Activated T-helper 2 cell treated with anti-CD3 and anti-CD28 coated beads, Interferon-gamma antibody, Interleukin-2, Interleukin-4, amounts not matched to agents 10 μg/mL and 5 μg/mL and 100 μg/mL, durations not matched to agents 14 hours and 24 hours and 36 hours (primary cell): ENCODE data around the gene CARF. TPM values are rescaled to one million over a fixed set of nuclear protein-coding genes. Genes with fewer than 3 reads are reported as not detected.
A peak's percentile ranks its signal among the peaks of the same experiment; 100 is the strongest.
"Not testable (repeated sequence)": the region's sequence is repeated elsewhere in the genome, so short reads cannot be mapped to it uniquely, and the experiment has no call there.

Source experiments
- DNase-seq: peaks from one replicate; pipeline ENCODE4 v3.0.0; 2021; ENCODE audit warnings: low spot score
- H3K27ac Mint-ChIP-seq: one replicate; pipeline ENCODE4 v1.8.0; 2021; ENCODE audit warnings: mixed read lengths
- H3K27me3 Mint-ChIP-seq: one replicate; pipeline ENCODE4 v1.8.0; 2021; ENCODE audit warnings: low read depth, mixed read lengths
- H3K36me3 Mint-ChIP-seq: one replicate; pipeline ENCODE4 v1.8.0; 2021; ENCODE audit warnings: low read depth, mixed read lengths
- H3K4me1 Mint-ChIP-seq: one replicate; pipeline ENCODE4 v1.8.0; 2021; ENCODE audit warnings: low read depth, mixed read lengths
- H3K4me3 Mint-ChIP-seq: one replicate; pipeline ENCODE4 v1.8.0; 2021; ENCODE audit warnings: low read depth, mild to moderate bottlenecking, moderate library complexity, mixed read lengths
- H3K9me3 Mint-ChIP-seq: one replicate; pipeline ENCODE4 v1.8.0; 2021; ENCODE audit warnings: mixed read lengths
- intact Hi-C: fragments of 100-400 bp; cut with micrococcal nuclease; formaldehyde crosslinking; loops from one replicate; pipeline ENCODE4 v1.15.1; 2023
- total RNA-seq: library from RNA; stranded (reverse); gene quantifications from 2 replicates; pipeline ENCODE4 v1.2.3, GENCODE V29; 2022

The CARF gene
- total RNA-seq, 1 donor from 2014 or later: 5.0 TPM

GRCh38 chr2:202910250-202910649 is 1.8 kb upstream of the CARF start:
- H3K27ac Mint-ChIP-seq, DNase-seq, H3K27me3 Mint-ChIP-seq, H3K9me3 Mint-ChIP-seq: not testable (repeated sequence)
- Mint-ChIP-seq H3K4me3 (peak overlapping the region; percentile 95), H3K4me1 (peaks cover 28% of the 10 kb centered on the region), H3K36me3 (peaks cover 38% of the 10 kb centered on the region)
- intact Hi-C loops: loop anchor here (2.0 to 5.0 kb wide), 3 partner anchors 37 to 643 kb away; partner anchors contain the start of genes FAM117B and NOP58

- H3K36me3 Mint-ChIP-seq: peaks cover 34% of the 10 kb centered on the region
- no peaks in the 10 kb centered on the region for H3K27me3 Mint-ChIP-seq
- intact Hi-C loops: loop anchor here (1.0 to 5.0 kb wide), 5 partner anchors 38 to 643 kb away; partner anchors contain the start of genes FAM117B, NBEAL1 and NOP58
- peaks cover 28% of the 10 kb centered on the region for H3K4me1 Mint-ChIP-seq
- peak overlapping the region; percentile 95 for H3K4me3 Mint-ChIP-seq
- H3K9me3 Mint-ChIP-seq: peaks cover 1% of the 10 kb centered on the region
- no peak for DNase-seq
- H3K27ac Mint-ChIP-seq: no peak overlapping the region
Measured at GRCh38 chr2:202910698-202911097, 1.4 kb upstream of the CARF start.

DNA sequence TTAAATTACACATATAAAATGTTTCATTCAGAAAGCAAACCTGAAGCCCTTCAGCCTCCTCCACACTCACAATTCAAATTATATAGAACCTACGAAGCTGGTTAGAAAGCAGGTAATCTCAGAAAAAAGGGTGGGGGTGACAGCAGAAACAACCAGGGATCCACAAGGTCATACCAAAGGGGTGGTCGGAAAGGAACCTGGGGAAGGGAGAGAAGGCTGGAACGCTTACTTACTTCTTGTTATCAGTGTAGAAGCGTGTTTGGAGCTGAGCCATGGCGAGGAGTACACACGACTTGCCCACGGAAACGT is 918 bp upstream of the CARF start:
- Mint-ChIP-seq H3K36me3 (peaks cover 29% of the 10 kb centered on the region), H3K27ac (peak overlapping the region; percentile 98), H3K27me3 (no peaks in the 10 kb centered on the region), H3K9me3 (no peaks in the 10 kb centered on the region), H3K4me1 (peaks cover 27% of the 10 kb centered on the region), H3K4me3 (peak overlapping the region; percentile 95)
- no peak for DNase-seq
- intact Hi-C loops: loop anchor here (1.0 to 5.0 kb wide), 5 partner anchors 38 to 644 kb away; partner anchors contain the start of genes FAM117B, NBEAL1 and NOP58

- Mint-ChIP-seq H3K4me3 (peak overlapping the region; percentile 95), H3K27ac (peak overlapping the region; percentile 98), H3K36me3 (peaks cover 21% of the 10 kb centered on the region), H3K4me1 (peaks cover 26% of the 10 kb centered on the region)
- H3K27me3 Mint-ChIP-seq, DNase-seq, H3K9me3 Mint-ChIP-seq: not testable (repeated sequence)
- intact Hi-C loops: loop anchor here (5.0 kb wide), 1 partner anchor 645 kb away; the partner anchor contains the start of gene NOP58
Measured at GRCh38 chr2:202912342-202913201, 497 bp downstream of the CARF start.

- intact Hi-C loops: no loop called here
- H3K27me3 Mint-ChIP-seq: no peaks in the 10 kb centered on the region
- peaks cover 12% of the 10 kb centered on the region for H3K36me3 Mint-ChIP-seq
- no peak overlapping the region for H3K4me3 Mint-ChIP-seq
- H3K27ac Mint-ChIP-seq: no peak overlapping the region
- H3K4me1 Mint-ChIP-seq: peaks cover 1% of the 10 kb centered on the region
- DNase-seq: no peak
- H3K9me3 Mint-ChIP-seq: no peaks in the 10 kb centered on the region
Measured at GRCh38 chr2:202918860-202919259, 6.8 kb downstream of the CARF start.

- Mint-ChIP-seq H3K27me3 (no peaks in the 10 kb centered on the region), H3K36me3 (peaks cover 23% of the 10 kb centered on the region), H3K9me3 (no peaks in the 10 kb centered on the region), H3K27ac (no peak overlapping the region), H3K4me1 (peaks cover 1% of the 10 kb centered on the region), H3K4me3 (no peak overlapping the region)
- DNase-seq: no peak
- intact Hi-C loops: no loop called here
Measured at GRCh38 chr2:202932425-202933138, 20.5 kb downstream of the CARF start.

GRCh38 chr2:202933139-202933510 is 21.1 kb downstream of the CARF start:
- intact Hi-C loops: no loop called here
- no peaks in the 10 kb centered on the region for H3K27me3 Mint-ChIP-seq
- no peak overlapping the region for H3K27ac Mint-ChIP-seq
- H3K4me3 Mint-ChIP-seq: no peak overlapping the region
- no peaks in the 10 kb centered on the region for H3K9me3 Mint-ChIP-seq
- DNase-seq: no peak
- peaks cover 21% of the 10 kb centered on the region for H3K36me3 Mint-ChIP-seq
- H3K4me1 Mint-ChIP-seq: peaks cover 1% of the 10 kb centered on the region

- intact Hi-C loops: no loop called here
- H3K27ac Mint-ChIP-seq: no peak overlapping the region
- H3K36me3 Mint-ChIP-seq: peaks cover 22% of the 10 kb centered on the region
- H3K9me3 Mint-ChIP-seq: no peaks in the 10 kb centered on the region
- no peak overlapping the region for H3K4me3 Mint-ChIP-seq
- no peaks in the 10 kb centered on the region for H3K27me3 Mint-ChIP-seq
- H3K4me1 Mint-ChIP-seq: peaks cover 1% of the 10 kb centered on the region
- no peak for DNase-seq
Measured at GRCh38 chr2:202933958-202934357, 21.9 kb downstream of the CARF start.

GRCh38 chr2:202934456-202934855 is 22.4 kb downstream of the CARF start:
- H3K27me3 Mint-ChIP-seq: no peaks in the 10 kb centered on the region
- no peak overlapping the region for H3K4me3 Mint-ChIP-seq
- no peaks in the 10 kb centered on the region for H3K4me1 Mint-ChIP-seq
- intact Hi-C loops: no loop called here
- no peak for DNase-seq
- no peaks in the 10 kb centered on the region for H3K9me3 Mint-ChIP-seq
- peaks cover 18% of the 10 kb centered on the region for H3K36me3 Mint-ChIP-seq
- no peak overlapping the region for H3K27ac Mint-ChIP-seq

- peaks cover 16% of the 10 kb centered on the region for H3K36me3 Mint-ChIP-seq
Measured at GRCh38 chr2:202938960-202939359, 26.9 kb downstream of the CARF start.

GRCh38 chr2:202941771-202942170 is 29.7 kb downstream of the CARF start:
- H3K4me1 Mint-ChIP-seq: no peaks in the 10 kb centered on the region
- no peak for DNase-seq
- H3K9me3 Mint-ChIP-seq: peaks cover 14% of the 10 kb centered on the region
- intact Hi-C loops: no loop called here
- no peaks in the 10 kb centered on the region for H3K27me3 Mint-ChIP-seq
- no peak overlapping the region for H3K27ac Mint-ChIP-seq
- no peak overlapping the region for H3K4me3 Mint-ChIP-seq
- H3K36me3 Mint-ChIP-seq: peaks cover 42% of the 10 kb centered on the region

More at GRCh38 chr2:202938960-202939359, 26.9 kb downstream of the CARF start:
- Mint-ChIP-seq H3K27me3 (no peaks in the 10 kb centered on the region), H3K4me3 (no peak overlapping the region), H3K4me1 (no peaks in the 10 kb centered on the region), H3K9me3 (no peaks in the 10 kb centered on the region), H3K27ac (no peak overlapping the region)
- intact Hi-C loops: no loop called here
- no peak for DNase-seq

DNA sequence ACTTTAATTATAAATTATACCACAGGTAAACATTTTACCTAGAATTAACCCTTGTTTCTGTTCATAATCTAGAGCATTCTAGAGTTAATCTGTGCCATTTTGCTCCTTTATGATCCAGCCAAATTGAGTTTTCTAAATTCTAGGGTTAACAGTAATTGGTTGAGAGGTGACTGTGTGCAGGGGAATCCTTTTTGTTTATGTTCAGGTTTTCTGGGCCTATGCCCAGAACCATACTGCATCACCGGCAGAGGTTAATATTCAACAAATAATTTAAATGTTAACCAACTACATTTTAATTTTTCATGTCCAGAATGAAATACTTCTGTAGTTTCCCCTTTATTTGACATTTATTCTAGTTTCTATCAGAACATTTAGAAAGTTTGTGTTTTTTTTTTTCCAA is 32.3 kb downstream of the CARF start:
- DNase-seq: no peak
- H3K27ac Mint-ChIP-seq: no peak overlapping the region
- no peak overlapping the region for H3K4me3 Mint-ChIP-seq
- H3K4me1 Mint-ChIP-seq: no peaks in the 10 kb centered on the region
- H3K27me3 Mint-ChIP-seq: no peaks in the 10 kb centered on the region
- H3K36me3 Mint-ChIP-seq: peaks cover 45% of the 10 kb centered on the region
- H3K9me3 Mint-ChIP-seq: peaks cover 31% of the 10 kb centered on the region
- intact Hi-C loops: no loop called here

GRCh38 chr2:202944816-202945215 is 32.7 kb downstream of the CARF start:
- Mint-ChIP-seq H3K9me3 (peaks cover 31% of the 10 kb centered on the region), H3K27ac (no peak overlapping the region), H3K4me1 (no peaks in the 10 kb centered on the region), H3K36me3 (peaks cover 45% of the 10 kb centered on the region), H3K27me3 (no peaks in the 10 kb centered on the region), H3K4me3 (no peak overlapping the region)
- intact Hi-C loops: no loop called here
- no peak for DNase-seq
